ENCODE data around the gene TEX2. TPM values are rescaled to one million over a fixed set of nuclear protein-coding genes. Genes with fewer than 3 reads are reported as not detected.
"Not testable (repeated sequence)": the region's sequence is repeated elsewhere in the genome, so short reads cannot be mapped to it uniquely, and the experiment has no call there.

Gene TEX2
- total and polyA plus RNA-seq, 2 donors (not counting 3 experiments of a cell fraction or from before 2014, with no cell fraction given): 13.3 to 25.8 TPM

GRCh38 chr17:64209356-64209941 is 53.6 kb downstream of the TEX2 start:
- Histone ChIP-seq H3K27ac (ENCODE audit: insufficient read depth, low read depth, low read length) (no peak overlapping the region), H3K4me1 (ENCODE audit: control insufficient read depth, extremely low read depth, insufficient read depth, low read length) (peaks cover 8% of the 10 kb centered on the region), H3K9ac (replicated peaks; ENCODE audit: extremely low read depth, insufficient read depth, low read length) (no peak overlapping the region), H2AFZ (ENCODE audit: low read depth, low read length) (no peak overlapping the region), H3K79me2 (ENCODE audit: control insufficient read depth, insufficient read depth, low read length) (no peaks in the 10 kb centered on the region), H3K4me2 (ENCODE audit: insufficient read depth, low read length) (no peak overlapping the region), H3K36me3 (ENCODE audit: control insufficient read depth in 2 of 2, extremely low read depth in 1 of 2, insufficient read depth in 2 of 2, low read length in 2 of 2) (peaks cover 5 to 10% of the 10 kb centered on the region in 2 experiments), H3K4me3 (replicated peaks in 1 of 3; ENCODE audit: insufficient read depth in 1 of 3, low read depth in 1 of 3, low read length in 3 of 3) (no peak overlapping the region), H4K20me1 (replicated peaks; ENCODE audit: control insufficient read depth, extremely low read depth, insufficient read depth, low read length) (no peaks in the 10 kb centered on the region), H3K27me3 (ENCODE audit: control insufficient read depth in 2 of 2, insufficient read depth in 2 of 2, low read length in 2 of 2) (no peaks in the 10 kb centered on the region), H3K9me1 (replicated peaks; ENCODE audit: control insufficient read depth, extremely low read depth, insufficient read depth, low read length) (no peaks in the 10 kb centered on the region), H3K9me3 (replicated peaks; ENCODE audit: control insufficient read depth, insufficient read depth, low read length) (no peaks in the 10 kb centered on the region)
- TF ChIP-seq MYC (IDR thresholded peaks at IDR 0.05; ENCODE audit: low read depth, low read length): no peak
- TF ChIP-seq JUN (IDR thresholded peaks at IDR 0.05; ENCODE audit: borderline replicate concordance, insufficient read depth, insufficient read length, low read depth): no peak
- no peak for TF ChIP-seq GATA2 (IDR thresholded peaks at IDR 0.05; ENCODE audit: insufficient read depth, insufficient read length, low read depth, low read length)
- TF ChIP-seq EZH2 (IDR thresholded peaks at IDR 0.05; ENCODE audit: borderline replicate concordance, low read depth, low read length, severe bottlenecking): no peak
- TF ChIP-seq FOS (IDR thresholded peaks at IDR 0.05; ENCODE audit: borderline replicate concordance, insufficient read depth, low read length): no peak
- no peak for TF ChIP-seq POLR2AphosphoS5 (IDR thresholded peaks at IDR 0.05; ENCODE audit: insufficient read depth, low read depth, low read length)
- TF ChIP-seq CTCF (IDR thresholded peaks at IDR 0.05; ENCODE audit: extremely low read depth in 1 of 2, insufficient read depth in 1 of 2, low read depth in 1 of 2, low read length in 2 of 2): no peak
- no peak for TF ChIP-seq MAX (IDR thresholded peaks at IDR 0.05; ENCODE audit: insufficient read depth, insufficient read length)
- no peak for TF ChIP-seq POLR2A (IDR thresholded peaks at IDR 0.05; ENCODE audit: low read depth, low read length)
- FAIRE-seq: no peak
- intact Hi-C loops (cut with micrococcal nuclease): no loop called here
- dilution Hi-C loops (cut with MboI; ENCODE audit: extremely low pct_ligation_motif_present, low sequenced_read_pairs): no loop called here
- ChIA-PET POLR2A (no interaction called here), CTCF (interaction anchor here (0.6 to 1.1 kb wide), 2 partner anchors 13 to 76 kb away, joined by 3 to 4 read pairs; no protein-coding TSS in a partner anchor)
- no peak for DNase-seq (ENCODE audit: low read depth, low spot score)
- BruUV-seq (replicated peaks): no TSS peak

- FAIRE-seq: not testable (repeated sequence)
Observed at GRCh38 chr17:64208656-64209055, 54.4 kb downstream of the TEX2 start.

More at GRCh38 chr17:64208656-64209055, 54.4 kb downstream of the TEX2 start:
- POLR2A ChIA-PET; H3K79me2 ChIP-seq (ENCODE audit: control insufficient read depth, insufficient read depth, low read length); intact Hi-C loops (cut with micrococcal nuclease); H3K27me3 ChIP-seq (ENCODE audit: control insufficient read depth in 2 of 2, insufficient read depth in 2 of 2, low read length in 2 of 2); dilution Hi-C loops (cut with MboI; ENCODE audit: extremely low pct_ligation_motif_present, low sequenced_read_pairs); H3K27ac ChIP-seq (ENCODE audit: insufficient read depth, low read depth, low read length); H3K36me3 ChIP-seq (ENCODE audit: control insufficient read depth in 2 of 2, extremely low read depth in 1 of 2, insufficient read depth in 2 of 2, low read length in 2 of 2); H4K20me1 ChIP-seq (replicated peaks; ENCODE audit: control insufficient read depth, extremely low read depth, insufficient read depth, low read length); H2AFZ ChIP-seq (ENCODE audit: low read depth, low read length); H3K9me3 ChIP-seq (replicated peaks; ENCODE audit: control insufficient read depth, insufficient read depth, low read length); H3K4me1 ChIP-seq (ENCODE audit: control insufficient read depth, extremely low read depth, insufficient read depth, low read length); BruUV-seq (replicated peaks); H3K4me3 ChIP-seq (replicated peaks in 1 of 3; ENCODE audit: insufficient read depth in 1 of 3, low read depth in 1 of 3, low read length in 3 of 3); H3K9ac ChIP-seq (replicated peaks; ENCODE audit: extremely low read depth, insufficient read depth, low read length); DNase-seq (ENCODE audit: low read depth, low spot score); H3K9me1 ChIP-seq (replicated peaks; ENCODE audit: control insufficient read depth, extremely low read depth, insufficient read depth, low read length); H3K4me2 ChIP-seq (ENCODE audit: insufficient read depth, low read length): not testable (repeated sequence)
- CTCF ChIA-PET: interaction anchor here (1.2 to 1.8 kb wide), 3 partner anchors 11 to 262 kb away, joined by 3 to 5 read pairs (median 3); no protein-coding TSS in a partner anchor

All from endothelial cell of umbilical vein (primary cell).